CD4-positive, alpha-beta T cell treated with Interleukin-21 for 1 hour (primary cell): ENCODE data around the gene MEF2B.
A peak's percentile ranks its signal among the peaks of the same experiment; 100 is the strongest.
"Not testable (repeated sequence)": the region's sequence is repeated elsewhere in the genome, so short reads cannot be mapped to it uniquely, and the experiment has no call there.

Experiments
- DNase-seq: peaks from one replicate; pipeline ENCODE4 v3.0.0-alpha.2; 2020

Gene MEF2B

GRCh38 chr19:19192910-19193423 is 22.9 kb upstream of the MEF2B start:
- no peak for DNase-seq

GRCh38 chr19:19192078-19192882 is 22.2 kb upstream of the MEF2B start, which contains the start of the genes BORCS8 and RFXANK:
Gene BORCS8, minus strand, starts transcription at chr19:19192152. Its CDS starts 35 bp downstream, at chr19:19192117.
Gene RFXANK, plus strand, starts transcription at chr19:19192258. Its CDS starts 1,689 bp downstream, at chr19:19193947.
- peak; percentile 99 for DNase-seq

GRCh38 chr19:19191768-19192077 is 21.7 kb upstream of the MEF2B start:
- DNase-seq = no peak

GRCh38 chr19:19186742-19187141 is 16.7 kb upstream of the MEF2B start:
- DNase-seq = no peak

GRCh38 chr19:19185853-19186740 is 16.0 kb upstream of the MEF2B start:
- DNase-seq = peak; percentile 74

DNA sequence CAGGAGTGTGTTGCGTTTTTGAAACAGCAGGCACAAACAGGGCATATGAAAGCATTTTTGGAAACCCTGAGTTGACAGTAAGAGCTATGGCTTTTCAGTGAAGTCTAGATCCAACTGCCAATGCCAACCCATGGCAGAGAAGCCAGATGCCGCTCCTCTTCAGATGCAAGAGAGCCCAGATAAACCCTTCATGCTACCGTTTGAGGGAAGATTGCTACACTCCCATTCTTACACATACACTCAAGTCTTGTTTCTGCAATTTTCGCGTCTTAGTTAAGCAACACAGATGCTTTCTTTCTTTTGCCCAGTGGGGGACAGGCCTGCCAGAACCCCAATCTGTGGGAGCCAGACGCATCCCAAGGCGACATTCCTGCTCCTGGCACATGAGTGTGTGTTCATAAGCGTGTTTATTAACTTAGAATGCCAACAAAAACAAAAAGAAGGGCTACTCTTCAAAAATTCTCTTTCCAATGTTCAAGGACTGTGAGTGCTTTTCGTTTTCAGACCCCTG is 11.5 kb upstream of the MEF2B start:
- DNase-seq = no peak

DNA sequence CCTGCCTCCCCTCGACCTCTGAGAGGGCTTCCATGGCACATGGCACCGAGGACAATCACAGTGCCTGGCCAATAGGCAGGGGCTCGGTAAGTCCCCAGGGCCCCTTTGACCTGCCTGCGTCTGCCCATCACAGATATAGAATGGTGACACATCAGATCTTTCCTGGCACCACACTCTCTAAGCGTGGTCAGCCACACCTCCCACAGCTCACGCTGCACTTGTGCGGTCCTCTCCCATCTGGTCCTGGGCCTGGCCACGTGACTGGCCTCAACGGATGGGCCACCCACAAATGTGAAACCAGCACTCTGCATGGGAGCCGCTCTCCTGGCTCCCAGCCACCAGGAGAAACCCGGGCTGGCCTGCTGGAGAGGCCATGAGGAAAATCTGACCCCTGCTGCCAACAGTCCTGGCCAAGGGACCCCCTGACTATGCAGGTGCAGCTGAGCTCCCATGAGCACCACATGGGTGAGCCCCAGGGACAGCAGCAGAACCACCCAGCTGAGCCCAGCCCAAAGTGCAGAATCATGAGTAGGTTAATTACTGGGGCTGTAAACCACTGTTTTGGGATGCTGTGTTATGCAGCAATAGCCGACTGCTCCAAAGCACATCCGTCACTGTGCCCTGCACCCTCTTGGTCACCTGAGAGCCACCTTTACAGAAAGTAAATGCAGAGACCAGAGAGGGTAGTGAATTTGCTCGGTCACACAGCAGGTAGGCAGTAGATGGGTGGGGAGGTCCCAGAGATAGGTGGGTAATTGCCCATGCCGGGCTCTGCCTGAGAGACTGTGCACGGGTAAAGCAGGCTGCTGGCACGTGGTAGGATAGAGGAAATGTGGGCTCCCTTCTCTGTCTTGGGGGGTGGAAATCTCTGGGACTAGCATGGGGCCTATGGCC is 9.7 kb upstream of the MEF2B start:
- no peak for DNase-seq

- DNase-seq = no peak
Measured at GRCh38 chr19:19176950-19177349, 6.9 kb upstream of the MEF2B start.

DNA sequence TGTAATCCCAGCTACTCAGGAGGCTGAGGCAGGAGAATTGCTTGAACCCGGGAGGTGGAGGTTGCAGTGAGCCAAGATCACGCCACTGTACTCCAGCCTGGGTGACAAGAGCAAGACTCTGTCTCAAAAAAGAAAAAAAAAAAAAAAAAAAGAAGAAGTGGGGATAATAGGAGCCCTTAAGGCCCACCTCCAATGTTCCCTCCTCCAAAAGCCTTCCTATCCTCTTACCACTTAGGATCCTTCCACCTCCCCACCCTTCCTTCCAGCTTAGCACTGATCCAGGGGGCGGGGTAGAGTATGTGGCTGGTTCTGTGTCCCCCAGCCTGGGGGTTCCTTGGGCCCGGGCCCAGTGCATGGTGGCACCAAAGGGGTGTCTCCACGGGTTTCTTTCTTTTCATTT is 3.2 kb upstream of the MEF2B start:
- DNase-seq = not testable (repeated sequence)

DNA sequence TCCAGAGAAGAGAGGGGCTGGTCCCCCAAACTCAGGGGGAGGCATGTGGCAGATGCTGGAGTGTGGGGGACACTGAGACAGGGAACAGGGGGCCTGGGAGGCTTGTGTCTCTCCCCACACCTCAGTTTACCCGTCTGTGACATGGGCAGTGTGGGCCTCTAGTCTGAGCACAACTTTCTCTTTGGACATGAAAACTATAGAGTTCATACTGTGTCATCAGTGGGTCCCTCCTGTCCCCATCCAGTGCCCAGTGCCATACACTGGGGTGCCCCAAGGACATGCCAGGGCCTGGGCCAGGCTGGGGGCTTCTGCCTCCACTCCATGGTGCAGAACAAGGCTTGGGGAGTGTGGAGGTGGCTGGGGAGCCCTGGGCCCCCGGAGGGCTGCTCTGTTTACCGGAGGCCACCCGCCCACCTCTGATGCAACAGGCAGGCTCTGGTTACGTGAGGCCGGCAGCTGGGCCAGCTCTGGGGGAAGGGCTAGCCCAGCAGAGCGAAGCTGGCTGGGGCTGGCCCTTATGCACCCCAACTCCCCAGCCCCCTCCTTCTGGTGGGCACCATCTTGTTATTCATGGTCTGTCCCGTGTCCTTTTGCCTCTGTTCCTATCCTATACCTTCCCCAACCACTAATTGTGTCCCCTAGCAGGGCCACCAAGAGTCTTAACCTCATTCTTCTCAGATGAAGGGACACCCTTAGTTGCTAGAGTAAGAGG is 1.9 kb upstream of the MEF2B start:
- DNase-seq = no peak

DNA sequence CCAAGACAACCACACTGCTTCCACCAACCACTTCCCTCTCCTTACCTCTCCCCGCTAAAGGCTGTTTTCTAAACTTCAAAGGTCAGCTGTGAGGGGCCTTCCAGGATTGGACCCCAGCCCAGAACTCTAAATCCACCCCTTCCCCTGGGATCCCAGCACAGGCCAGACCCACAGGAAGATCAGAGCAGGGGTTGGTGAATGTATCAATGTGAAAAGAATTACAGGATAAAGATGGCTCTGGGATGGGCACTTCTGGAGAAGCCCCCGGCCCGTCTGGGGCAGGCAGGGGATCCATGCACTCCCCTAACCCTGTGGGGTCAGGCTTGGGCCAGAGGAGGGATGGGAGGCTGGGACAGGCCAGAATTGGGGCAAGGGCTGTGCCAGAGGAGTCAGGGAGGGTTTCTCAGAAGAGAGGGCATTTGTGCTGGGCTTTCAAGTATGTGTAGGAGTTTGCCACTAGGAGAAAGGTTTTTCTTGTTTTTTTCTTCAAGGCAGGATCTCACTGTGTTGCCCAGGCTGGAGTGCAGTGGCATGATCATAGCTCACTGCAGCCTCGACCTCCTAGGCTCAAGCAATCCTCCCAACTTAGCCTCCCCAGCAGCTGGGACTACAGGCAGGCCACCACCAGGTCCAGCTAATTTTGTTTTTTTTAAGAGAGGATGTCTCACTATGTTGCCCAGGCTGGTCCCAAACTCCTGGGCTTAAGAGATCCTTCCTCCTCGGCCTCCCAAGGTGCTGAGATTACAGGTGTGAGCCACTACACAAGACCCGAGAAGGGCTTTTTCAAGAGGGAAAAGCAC is 1.0 kb upstream of the MEF2B start:
- DNase-seq = no peak

GRCh38 chr19:19169236-19170052 is 619 bp downstream of the MEF2B start:
- DNase-seq = no peak

DNA sequence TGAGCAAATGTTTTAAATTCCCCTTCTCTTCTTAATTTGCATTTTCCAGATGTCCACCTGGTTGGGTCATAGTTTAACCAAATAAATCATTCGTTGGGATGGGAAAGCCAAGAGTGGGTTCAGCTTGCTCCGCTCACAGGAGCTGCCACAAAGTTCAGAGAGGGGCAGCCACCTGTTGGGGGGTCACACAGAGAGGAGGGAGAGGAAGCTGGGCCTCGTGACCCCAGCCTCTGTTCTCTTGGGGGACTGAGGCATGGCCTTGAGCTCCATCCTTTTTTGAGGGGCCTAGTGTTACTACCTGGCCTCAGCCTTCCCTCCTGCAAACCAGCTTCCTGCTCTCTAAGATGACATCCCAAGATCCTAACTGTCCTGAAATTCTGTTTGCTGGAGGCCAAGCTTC is 2.5 kb downstream of the MEF2B start:
- no peak for DNase-seq

DNA sequence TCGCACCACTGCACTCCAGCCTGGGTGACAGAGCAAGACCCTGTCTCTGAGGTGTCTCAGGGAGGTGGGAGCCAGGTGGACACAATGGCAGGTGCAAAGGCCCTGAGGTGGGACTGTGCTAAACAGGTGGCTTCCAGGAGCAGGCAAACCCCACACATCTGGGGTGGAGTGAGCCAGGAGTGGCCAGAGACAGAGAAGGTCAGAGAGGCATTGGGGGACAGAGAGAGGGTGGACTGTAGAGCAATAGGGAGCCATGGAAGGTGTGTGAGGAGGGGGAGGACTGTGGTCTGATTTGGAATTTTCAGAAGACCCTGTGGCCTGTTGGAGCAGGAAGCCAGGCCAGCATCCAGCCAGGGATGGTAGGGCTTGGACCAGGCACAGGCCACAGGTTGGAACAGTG is 4.7 kb downstream of the MEF2B start:
- no peak for DNase-seq

- DNase-seq = no peak
Measured at GRCh38 chr19:19162495-19162894, 7.6 kb downstream of the MEF2B start.

GRCh38 chr19:19160461-19161035 is 9.5 kb downstream of the MEF2B start:
- no peak for DNase-seq

GRCh38 chr19:19159534-19159933 is 10.5 kb downstream of the MEF2B start:
- no peak for DNase-seq

DNA sequence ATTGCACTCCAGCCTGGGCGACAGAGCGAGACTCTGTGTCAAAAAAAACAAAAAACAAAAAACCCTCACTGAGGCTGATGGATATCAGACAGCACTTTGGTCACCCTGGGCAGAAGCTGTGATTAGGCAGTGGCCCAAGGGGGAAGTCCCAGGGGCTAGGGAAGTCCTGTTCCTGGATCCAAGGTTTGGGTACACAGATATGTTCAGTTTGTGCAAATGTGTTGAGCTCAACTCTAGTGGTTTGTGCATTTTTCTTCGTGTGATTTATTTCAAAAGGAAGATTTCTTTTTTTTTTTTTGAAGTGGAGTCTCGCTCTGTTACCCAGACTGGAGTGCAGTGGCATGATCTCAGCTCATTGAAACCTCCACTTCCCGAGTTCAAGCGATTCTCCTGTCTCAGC is 12.3 kb downstream of the MEF2B start:
- no peak for DNase-seq

DNA sequence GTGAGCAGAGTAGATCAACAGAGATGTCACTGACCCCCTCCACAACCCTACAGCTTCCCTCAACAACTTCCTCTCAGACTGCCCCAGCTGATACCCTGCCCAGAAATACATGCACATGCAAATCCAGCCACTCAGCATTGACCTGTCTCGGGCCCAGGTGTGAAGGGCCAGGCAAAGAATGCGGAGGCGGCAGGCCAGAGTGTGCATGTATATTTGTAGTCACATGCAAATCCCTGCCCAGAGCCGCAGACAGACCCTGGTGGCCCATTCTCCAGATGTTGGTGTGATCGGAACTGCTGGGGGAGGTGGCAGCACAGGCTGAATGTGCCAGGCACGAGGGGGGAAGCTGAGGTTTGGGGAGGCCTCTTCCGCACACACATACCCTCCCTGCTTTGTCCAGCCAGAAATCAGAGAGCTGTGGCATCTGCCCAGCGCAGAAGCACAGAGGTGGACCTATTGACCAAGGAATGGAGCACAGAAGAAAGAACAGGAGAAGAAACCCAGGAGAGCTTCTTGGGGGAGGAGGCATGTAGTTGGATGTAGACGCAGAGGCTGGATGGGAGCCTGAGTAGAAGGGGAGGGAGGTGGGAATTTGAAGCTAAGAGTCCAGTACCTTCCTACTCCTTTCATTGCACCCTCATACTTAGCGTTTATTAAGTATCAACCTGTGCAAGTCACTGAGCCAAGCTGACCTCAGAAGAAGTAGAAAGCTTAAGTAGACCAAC is 14.4 kb downstream of the MEF2B start:
- DNase-seq = no peak
